CD4-positive, alpha-beta T cell treated with Interleukin-6 for 4 hours (primary cell): ENCODE data around the gene LAMA4.
"Not testable (repeated sequence)": the region's sequence is repeated elsewhere in the genome, so short reads cannot be mapped to it uniquely, and the experiment has no call there.

Experiments used
- DNase-seq: peaks from one replicate; pipeline ENCODE4 v3.0.0-alpha.2; 2020; ENCODE audit warnings: mixed read lengths

LAMA4 gene

DNA sequence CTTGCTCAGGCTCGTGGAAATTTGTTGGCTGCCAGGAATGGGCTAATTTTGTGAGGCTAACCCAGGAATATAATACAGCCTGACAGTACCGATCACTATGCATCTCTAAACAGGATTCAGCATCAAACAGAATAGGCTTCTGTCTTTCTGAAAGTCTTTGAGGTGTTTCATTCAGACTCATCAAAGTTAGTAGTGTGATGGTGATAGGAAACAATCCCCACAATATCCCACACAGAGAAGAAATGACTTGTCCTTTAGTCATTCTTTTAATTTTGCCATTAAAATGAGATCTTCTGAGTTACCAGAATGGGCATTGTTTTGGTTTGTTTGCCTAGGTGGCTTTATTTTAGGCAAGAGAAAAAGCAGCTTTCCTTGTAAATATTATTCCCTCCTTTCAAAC, 112.7 kb downstream of the LAMA4 start:
- DNase-seq, result no peak

DNA sequence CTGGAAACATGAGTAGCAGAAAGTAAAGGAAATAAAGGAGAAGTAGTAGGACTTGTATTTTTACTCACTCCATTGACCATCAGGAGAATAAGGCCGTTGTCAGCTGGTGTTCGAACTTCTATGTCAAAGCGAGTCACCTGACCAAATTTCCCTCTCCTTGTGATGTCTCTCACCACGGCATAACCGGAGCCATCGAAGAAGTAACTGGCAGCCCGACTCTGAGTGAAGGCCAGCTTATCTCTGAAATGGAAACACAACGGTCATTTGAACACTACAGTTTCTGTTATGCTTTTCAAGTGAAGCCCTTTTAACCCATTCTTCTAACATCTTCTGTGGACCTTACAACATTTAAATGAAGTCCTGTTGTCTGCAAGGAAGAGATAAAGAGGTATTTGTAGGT, 115.3 kb downstream of the LAMA4 start:
- DNase-seq, result no peak

- no peak for DNase-seq
Measured at GRCh38 chr6:112130878-112131277, 123.5 kb downstream of the LAMA4 start.

- DNase-seq, result no peak
Measured at GRCh38 chr6:112128208-112128607, 126.2 kb downstream of the LAMA4 start.

DNA sequence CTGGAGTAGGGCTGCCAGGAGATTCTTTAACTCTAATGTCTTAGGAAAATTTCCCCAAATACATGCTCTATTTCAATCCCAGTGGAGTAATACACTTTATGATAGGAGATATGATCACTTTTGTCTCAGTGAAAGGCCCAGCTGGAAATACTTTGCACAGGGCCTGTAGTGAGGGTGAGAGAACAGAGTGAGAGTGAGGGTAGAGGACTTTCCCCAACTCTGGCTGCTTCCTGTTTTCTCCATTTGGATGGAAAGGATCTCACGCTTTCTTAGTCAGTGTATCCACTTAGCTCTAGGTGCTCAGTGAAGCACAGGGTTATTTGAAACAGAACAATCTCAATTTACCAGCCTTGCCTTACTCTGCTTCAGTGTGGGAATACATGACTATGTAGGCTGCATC, 130.4 kb downstream of the LAMA4 start:
- no peak for DNase-seq

DNA sequence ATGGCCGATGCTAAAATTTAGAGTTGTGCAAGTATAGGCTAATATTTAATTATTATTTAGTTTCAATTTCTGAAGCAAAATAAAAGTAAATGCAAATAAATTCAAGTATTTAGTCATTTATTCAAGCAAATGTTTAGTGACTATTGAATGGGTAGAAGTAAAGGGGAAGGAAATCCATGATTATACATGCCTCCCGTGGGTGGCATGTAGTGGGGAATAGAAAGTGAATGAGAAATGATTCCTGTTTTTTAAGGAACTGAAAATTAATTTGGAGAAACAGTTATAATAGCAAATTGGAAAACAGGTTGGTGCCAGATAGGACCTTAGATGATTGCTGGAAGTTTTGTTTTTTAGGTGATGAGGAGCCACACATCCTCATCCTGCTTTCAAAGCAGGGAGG, 131.6 kb downstream of the LAMA4 start:
- DNase-seq, result no peak

DNA sequence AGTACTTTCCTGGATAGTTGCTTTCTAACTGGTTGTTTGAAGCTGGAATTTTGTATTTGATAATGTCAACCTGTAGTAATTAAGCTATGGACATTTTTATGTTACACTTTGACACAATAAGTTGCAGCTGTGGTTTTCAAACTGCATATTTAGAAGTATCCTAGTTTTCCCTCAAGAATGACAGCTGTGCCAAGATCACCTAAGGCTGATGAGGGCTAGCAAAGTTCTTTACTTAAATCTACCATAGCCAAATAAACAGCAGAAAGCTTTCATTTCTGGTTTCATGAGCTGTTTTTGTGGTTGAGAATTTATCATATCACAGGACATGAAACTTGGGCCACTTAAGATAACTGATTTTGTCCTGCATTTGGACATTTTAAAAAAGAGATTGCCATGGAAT, 136.3 kb downstream of the LAMA4 start:
- no peak for DNase-seq

- no peak for DNase-seq
Measured at GRCh38 chr6:112117554-112117953, 136.8 kb downstream of the LAMA4 start.

DNA sequence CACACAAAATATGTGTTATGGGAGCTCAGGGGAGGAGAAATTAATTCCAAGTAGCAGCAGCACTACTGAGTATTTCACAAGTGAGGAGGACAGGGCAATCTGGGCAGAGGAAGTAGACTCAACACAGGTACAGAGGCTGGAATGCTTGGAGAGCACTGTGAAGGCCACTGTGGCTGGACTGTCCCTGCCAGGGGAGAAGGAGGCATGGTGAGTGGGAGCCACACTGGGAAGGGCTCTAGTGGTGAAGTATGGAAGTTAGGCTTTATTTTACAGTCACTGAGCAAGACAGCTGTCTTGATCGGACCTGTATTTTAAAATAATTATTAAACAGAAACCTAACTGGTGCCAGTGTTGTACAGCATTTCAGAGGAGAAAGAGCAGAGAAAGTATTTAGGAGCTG, 138.1 kb downstream of the LAMA4 start:
- no peak for DNase-seq

- no peak for DNase-seq
Measured at GRCh38 chr6:112114577-112115223, 139.7 kb downstream of the LAMA4 start.

DNA sequence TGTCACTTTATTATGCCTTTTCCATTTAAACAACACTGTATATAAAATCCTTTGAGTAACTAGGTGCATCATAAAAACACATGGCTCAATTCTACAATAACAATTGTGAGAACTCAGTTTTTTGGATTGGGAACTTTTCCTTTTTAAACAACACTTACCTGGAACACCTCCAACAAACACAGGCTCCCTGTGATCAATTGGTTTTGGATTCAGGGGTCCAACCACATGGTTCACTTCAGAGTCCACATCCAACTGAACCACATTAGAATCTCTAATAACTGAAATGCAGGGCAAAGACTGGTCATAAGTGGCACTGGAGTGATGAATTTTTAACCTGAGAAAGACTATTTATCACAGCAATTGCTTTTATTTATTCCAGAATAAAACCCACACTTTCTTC, 140.4 kb downstream of the LAMA4 start:
- DNase-seq, result no peak

- DNase-seq, result no peak
Measured at GRCh38 chr6:112113431-112113830, 140.9 kb downstream of the LAMA4 start.

DNA sequence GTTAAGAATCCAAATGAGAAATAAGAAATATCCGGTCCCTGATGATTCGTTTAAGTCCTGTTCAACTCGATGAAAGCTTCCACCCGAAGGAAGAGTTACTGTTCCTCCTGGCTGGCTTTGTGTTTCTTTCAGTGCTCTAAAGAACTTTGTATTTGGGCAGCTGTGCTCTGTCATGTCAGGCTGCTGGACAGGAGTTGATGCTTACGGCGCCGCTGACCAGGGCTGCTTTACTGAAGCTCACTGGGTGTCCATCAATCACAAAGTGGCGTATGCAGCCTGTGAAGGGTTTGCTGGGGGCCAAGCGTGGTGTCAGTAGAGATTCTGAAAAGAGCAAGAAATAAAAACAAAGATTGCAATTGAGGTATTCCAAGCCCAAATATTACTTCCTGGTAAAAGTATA, 145.1 kb downstream of the LAMA4 start:
- no peak for DNase-seq

GRCh38 chr6:112106562-112106961, 147.8 kb downstream of the LAMA4 start:
- no peak for DNase-seq

DNA sequence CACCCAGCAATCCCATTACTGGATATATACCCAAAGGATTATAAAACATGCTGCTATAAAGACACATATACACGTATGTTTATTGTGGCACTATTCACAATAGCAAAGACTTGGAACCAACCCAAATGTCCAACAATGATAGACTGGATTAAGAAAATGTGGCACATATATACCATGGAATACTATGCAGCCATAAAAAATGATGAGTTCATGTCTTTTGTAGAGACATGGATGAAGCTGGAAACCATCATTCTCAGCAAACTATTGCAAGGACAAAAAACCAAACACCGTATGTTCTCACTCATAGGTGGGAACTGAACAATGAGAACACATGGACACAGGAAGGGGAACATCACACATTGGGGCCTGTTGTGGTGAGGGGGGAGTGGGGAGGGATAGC, 148.3 kb downstream of the LAMA4 start:
- DNase-seq, result not testable (repeated sequence)

DNA sequence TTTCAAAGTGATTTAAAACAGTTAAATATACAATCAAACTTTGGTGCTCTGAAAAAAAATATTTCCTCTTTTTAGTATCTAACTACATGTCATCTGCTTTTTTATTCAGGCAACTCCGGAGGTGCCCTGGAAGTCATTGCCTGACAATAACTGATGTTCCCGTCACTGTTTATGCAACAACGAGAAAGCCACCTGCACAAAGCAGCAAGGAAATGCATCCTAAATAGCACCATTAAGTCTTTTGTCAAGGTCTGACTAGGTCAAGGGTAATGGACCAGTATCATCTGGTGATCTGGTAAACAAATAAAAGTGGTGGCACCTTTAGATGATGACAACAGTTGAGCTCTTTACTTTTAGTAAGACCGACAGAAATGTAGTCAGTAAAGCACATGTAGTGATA, 153.8 kb downstream of the LAMA4 start:
- no peak for DNase-seq

DNA sequence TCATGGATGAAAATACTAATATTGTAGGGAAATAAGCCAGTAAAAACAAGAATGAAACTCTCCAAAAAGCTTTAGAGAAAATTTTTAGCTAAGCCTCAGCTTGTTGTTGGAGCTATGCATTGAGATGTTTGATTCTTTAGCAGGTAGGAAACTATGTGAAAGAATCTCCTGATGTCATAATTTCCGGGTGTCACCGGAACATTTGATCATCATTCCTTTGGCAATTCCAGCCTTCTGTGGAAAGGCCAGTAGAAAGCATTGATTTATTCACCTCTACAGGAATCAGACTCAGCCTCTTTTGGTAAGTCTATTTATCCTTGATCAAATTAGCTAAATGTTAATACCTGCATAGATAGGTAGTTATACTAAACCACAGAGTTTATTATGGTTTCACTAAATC, 157.5 kb downstream of the LAMA4 start:
- no peak for DNase-seq

- no peak for DNase-seq
Measured at GRCh38 chr6:112087916-112088315, 166.5 kb downstream of the LAMA4 start.

- DNase-seq, result peak; percentile 91
Measured at GRCh38 chr6:112087136-112087911, 167.0 kb downstream of the LAMA4 start, which contains the start of the genes FAM229B and TUBE1. Gene FAM229B, plus strand, starts transcription at chr6:112087591. Its CDS starts 11,693 bp downstream, at chr6:112099284. Gene TUBE1, minus strand, starts transcription at chr6:112087482. Its CDS starts 48 bp downstream, at chr6:112087434.

GRCh38 chr6:112086744-112087135, 167.6 kb downstream of the LAMA4 start:
- no peak for DNase-seq

- no peak for DNase-seq
Measured at GRCh38 chr6:112085286-112086065, 168.9 kb downstream of the LAMA4 start.

- no peak for DNase-seq
Measured at GRCh38 chr6:112081569-112081968, 172.8 kb downstream of the LAMA4 start.

DNA sequence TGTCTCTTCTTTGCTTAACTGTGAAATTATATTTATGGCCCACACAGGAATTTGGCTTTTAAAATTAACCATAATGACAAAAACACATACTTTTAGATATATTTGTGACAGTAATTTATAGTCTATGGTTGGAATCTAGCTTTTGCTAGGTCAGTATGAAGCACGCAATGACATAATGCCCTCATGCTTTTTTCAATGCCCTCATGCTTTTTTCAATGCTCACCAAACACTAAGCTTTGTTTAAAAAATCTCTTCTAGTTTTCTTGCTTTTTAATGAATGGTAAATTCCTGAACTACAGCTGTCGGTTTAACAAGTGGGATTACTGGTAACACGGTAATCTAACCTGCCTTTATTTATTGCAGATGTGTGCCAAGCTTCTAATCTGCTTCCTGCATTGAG, 187.8 kb downstream of the LAMA4 start:
- DNase-seq, result no peak
